HG02588 (cell line): ENCODE data around the gene MEN1.

Experiments
- ATAC-seq: cut with Tn5 transposase; IDR thresholded peaks from one replicate; pipeline ENCODE4 v1.9.1; 2021; ENCODE audit warnings: mild to moderate bottlenecking, moderate library complexity; ENCODE audit not compliant: unreplicated experiment

The MEN1 gene

GRCh38 chr11:64788321-64789215, 21.8 kb downstream of the MEN1 start:
- ATAC-seq: no peak

- ATAC-seq: no peak
Measured at GRCh38 chr11:64787526-64788320, 22.6 kb downstream of the MEN1 start.

- ATAC-seq: no peak
Measured at GRCh38 chr11:64786308-64786707, 24.0 kb downstream of the MEN1 start.

- ATAC-seq: no peak
Measured at GRCh38 chr11:64784813-64785581, 25.4 kb downstream of the MEN1 start.

GRCh38 chr11:64778473-64779298, 31.7 kb downstream of the MEN1 start, which contains the start of gene SF1:
Gene SF1 (minus strand): TSS chr11:64778542. CDS start chr11:64778392, 150 bp downstream.
- peak; percentile 77 for ATAC-seq

- peak; percentile 13 for ATAC-seq
Measured at GRCh38 chr11:64778223-64778472, 32.2 kb downstream of the MEN1 start.

- ATAC-seq: peak; percentile 29
Measured at GRCh38 chr11:64777449-64778222, 32.7 kb downstream of the MEN1 start.

GRCh38 chr11:64776875-64777274, 33.5 kb downstream of the MEN1 start:
- ATAC-seq: no peak

- no peak for ATAC-seq
Measured at GRCh38 chr11:64776425-64776824, 33.9 kb downstream of the MEN1 start.

GRCh38 chr11:64774144-64774543, 36.2 kb downstream of the MEN1 start:
- no peak for ATAC-seq

- ATAC-seq: no peak
Measured at GRCh38 chr11:64772303-64773018, 37.9 kb downstream of the MEN1 start.

- no peak for ATAC-seq
Measured at GRCh38 chr11:64771861-64772260, 38.5 kb downstream of the MEN1 start.

- no peak for ATAC-seq
Measured at GRCh38 chr11:64770120-64770519, 40.2 kb downstream of the MEN1 start.

GRCh38 chr11:64769283-64769682, 41.1 kb downstream of the MEN1 start:
- ATAC-seq: no peak

- no peak for ATAC-seq
Measured at GRCh38 chr11:64768300-64768694, 42.1 kb downstream of the MEN1 start.

- ATAC-seq: no peak
Measured at GRCh38 chr11:64767344-64768299, 42.7 kb downstream of the MEN1 start.

- no peak for ATAC-seq
Measured at GRCh38 chr11:64766881-64767280, 43.5 kb downstream of the MEN1 start.
